NCI-H1694 treated with DMSO at 0.1 percent for 48 hours (cell line): Measurements from ENCODE around the gene ZNF358.

ENCODE experiments used
- DNase-seq: peaks from one replicate; lab custom pipeline; 2025; lab: John Stamatoyannopoulos, UW

Gene ZNF358

DNA sequence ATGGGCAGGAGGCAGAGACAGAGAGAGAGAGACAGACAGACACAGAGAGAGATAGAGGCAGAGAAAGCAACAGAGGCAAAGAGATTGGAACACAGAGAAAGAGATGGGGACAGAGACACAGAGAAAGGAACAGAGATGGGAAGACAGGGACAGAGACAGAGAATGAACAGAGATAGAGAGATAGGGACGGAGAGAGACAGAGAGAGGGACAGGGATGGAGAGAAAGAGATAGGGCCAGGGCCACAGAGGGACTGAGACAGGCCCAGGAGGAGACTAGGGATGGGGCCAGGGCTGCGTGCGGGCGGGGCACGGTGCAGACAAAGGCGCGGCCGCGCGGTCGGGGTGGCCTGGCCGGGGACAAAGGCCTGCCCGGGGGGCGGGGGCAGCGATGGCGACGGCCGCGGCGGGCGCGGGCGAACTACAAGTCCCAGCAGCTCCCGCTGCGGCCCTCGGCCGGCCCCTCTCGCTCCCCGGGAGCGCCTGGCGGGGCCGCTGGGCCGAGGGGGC, at the start of gene ZNF358:
Gene ZNF358 (plus strand): TSS at position 459 of the 507 bp plus-strand sequence. CDS start 3,140 bp downstream, outside the sequence.
- DNase-seq: no peak

DNA sequence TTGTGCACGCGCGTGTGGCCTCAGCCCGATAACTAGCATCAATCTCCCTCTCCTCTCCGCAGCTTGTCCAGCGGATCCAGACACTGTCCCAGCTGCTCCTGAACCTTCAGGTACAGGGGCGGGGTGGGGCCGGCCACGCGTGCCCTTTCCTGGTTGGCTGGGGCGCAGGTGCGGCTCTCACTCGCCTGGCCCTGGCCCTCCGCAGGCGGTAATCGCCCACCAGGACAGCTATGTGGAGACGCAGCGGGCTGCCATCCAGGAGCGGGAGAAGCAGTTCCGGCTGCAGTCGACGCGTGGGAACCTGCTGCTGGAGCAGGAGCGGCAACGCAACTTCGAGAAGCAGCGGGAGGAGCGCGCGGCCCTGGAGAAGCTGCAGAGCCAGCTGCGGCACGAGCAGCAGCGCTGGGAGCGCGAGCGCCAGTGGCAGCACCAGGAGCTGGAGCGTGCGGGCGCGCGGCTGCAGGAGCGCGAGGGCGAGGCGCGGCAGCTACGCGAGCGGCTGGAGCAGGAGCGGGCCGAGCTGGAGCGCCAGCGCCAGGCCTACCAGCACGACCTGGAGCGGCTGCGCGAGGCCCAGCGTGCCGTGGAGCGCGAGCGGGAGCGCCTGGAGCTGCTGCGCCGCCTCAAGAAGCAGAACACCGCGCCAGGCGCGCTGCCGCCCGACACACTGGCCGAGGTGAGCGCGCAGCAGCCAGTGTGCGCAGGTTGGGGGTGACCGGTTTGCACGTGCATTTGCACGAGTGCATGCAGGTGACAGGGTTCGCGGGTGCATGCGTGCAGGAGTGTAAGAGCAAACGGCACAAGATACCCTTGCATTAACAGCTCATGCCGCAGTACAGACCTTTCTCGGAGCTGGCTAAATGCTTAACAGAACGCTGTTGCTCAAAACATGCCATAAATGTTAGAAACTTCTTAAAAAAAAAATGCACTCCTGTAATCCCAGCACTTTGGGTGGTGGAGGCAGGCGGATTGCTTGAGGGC, 48.6 kb upstream of the ZNF358 start:
- no peak for DNase-seq

GRCh38 chr19:7468840-7469239, 47.1 kb upstream of the ZNF358 start:
- DNase-seq: no peak

GRCh38 chr19:7469669-7470285, 46.1 kb upstream of the ZNF358 start:
- DNase-seq: no peak

GRCh38 chr19:7470540-7471305, 45.2 kb upstream of the ZNF358 start:
- DNase-seq: no peak

DNA sequence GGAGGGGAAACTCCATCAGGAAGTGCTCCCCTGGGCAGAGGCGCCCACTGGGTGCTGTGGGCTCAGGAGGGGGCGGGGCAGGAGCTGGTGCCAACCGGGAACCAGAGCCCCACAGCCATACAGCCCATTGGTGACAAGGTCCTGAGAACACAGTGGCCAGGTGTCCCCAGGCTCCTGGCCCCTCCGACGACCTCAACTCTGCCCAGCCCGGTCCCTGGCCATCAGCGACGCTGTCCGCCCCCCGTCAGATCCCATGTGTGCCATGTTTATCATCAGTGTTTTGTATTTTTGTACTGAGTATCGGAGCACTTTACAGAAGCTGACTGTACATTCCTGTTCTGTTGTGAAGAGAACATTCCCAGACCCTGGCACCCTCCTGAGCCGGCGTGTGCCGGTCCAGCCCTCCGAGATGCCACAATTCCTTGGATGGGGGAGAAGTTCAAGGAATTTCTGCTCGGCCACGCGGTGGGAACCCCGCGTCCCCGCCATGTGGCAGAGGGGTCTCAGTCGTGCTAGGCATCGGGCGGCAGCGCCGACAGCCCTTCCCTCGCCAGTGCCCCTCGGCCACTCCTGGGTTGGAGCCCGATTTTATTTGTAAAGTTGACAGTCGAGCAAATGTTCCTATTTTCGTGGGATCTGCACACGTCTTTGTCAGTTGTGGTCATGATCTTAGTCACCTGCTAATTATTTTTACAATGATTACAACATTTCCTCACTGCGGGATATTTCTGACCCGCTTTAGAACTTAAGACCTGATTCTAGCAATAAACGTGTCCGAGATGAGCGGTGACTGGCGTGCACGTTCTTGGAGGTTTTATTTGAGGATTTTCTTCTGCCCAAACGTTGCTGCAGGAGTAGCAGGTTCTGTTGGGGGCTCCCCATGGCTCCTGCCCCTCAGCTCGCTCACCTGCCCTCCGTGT, 43.9 kb upstream of the ZNF358 start:
- DNase-seq: no peak

DNA sequence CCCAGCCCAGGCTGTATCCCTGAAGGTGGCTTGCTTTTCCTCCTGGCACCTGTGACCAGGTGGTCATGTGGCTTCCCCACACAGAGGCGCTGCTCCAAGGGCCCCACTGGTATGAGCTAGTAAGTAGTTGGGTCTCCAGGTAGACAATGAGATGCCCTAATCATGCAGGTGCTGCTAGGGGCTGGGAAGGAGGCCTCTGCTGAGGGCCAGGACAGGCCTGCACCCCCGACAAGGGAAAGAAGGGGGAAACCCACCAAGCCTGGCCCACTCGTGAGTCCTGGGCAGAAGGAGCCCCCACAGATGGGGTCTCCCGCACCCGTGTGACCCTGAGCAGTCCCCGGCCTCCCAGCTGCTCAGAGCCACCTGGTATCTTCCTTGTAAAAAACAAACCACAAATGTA, 40.2 kb upstream of the ZNF358 start:
- no peak for DNase-seq

- no peak for DNase-seq
Measured at GRCh38 chr19:7476241-7476640, 39.7 kb upstream of the ZNF358 start.

DNA sequence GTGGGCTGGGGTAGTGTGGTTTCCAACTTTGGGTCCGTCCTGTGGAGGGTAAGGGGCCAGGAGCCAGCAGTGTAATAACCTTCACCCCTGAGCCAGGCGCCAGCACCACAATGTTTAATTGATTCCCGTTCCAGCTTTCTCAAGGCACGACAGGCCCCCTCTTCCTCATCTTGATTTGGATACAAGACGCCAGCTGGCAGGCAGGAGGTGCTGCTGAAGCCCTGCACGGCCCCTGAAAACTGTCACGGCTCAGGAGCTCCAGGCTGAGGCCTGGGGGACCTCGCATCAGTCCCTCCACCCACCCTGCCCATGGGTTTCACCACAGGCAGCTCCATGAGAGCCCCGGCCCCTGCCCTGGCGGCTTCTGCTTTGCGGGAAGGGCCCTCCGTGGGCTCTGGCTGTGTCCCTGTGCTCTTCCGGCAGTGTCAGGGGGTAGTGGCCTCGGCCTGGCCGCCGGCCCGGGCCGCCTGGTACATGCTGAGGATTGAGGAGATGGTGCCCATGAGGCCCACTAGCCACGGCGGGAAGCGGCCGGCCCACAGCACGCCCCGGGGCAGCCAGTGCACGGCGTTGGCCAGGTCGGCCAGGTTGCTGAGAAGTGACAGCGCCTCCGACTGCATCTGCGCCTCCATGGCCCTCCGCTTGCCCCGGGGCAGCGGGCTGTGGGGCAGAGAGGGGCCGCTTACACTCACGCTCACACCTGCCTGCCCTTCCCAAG, 39.0 kb upstream of the ZNF358 start:
- no peak for DNase-seq

- DNase-seq: no peak
Measured at GRCh38 chr19:7477758-7478157, 38.1 kb upstream of the ZNF358 start.

GRCh38 chr19:7478173-7478842, 37.6 kb upstream of the ZNF358 start:
- DNase-seq: no peak

DNA sequence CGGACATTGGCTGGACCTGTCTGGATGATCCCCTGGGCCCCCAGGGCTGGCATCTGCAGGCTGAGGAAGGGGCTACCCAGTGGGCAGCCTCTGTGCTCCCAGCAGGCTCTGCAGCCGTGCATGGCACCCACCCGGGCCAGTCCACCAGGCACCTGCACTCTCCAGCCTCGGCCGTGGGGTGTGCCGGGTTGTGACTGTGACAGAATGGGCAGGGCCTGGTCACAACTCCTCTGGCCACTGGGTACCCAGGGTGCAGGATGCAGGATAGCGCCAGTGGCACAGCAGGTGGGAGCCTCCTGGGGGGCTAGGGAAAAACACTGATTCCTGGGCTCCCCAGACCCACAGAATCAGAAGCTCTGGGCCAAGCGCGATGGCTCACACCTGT, 37.1 kb upstream of the ZNF358 start:
- no peak for DNase-seq

GRCh38 chr19:7480222-7480969, 35.5 kb upstream of the ZNF358 start:
- DNase-seq: no peak

DNA sequence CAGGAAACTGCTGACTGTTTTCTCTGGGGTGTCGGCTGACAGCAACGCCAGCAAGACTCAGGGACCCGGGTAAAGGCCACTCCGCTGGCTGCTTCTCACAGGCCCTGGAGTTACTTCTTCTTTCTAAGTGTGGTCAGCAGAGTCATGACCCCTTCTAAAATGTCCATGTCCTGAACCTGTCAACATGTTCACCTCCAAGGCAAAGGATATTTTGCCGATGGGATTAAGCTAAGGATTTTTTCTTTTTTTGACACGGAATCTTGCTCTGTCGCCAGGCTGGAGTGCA, 35.0 kb upstream of the ZNF358 start:
- DNase-seq: no peak

- no peak for DNase-seq
Measured at GRCh38 chr19:7482584-7483439, 33.1 kb upstream of the ZNF358 start.

GRCh38 chr19:7483720-7484201, 32.1 kb upstream of the ZNF358 start:
- DNase-seq: no peak

GRCh38 chr19:7486923-7487322, 29.0 kb upstream of the ZNF358 start:
- no peak for DNase-seq

DNA sequence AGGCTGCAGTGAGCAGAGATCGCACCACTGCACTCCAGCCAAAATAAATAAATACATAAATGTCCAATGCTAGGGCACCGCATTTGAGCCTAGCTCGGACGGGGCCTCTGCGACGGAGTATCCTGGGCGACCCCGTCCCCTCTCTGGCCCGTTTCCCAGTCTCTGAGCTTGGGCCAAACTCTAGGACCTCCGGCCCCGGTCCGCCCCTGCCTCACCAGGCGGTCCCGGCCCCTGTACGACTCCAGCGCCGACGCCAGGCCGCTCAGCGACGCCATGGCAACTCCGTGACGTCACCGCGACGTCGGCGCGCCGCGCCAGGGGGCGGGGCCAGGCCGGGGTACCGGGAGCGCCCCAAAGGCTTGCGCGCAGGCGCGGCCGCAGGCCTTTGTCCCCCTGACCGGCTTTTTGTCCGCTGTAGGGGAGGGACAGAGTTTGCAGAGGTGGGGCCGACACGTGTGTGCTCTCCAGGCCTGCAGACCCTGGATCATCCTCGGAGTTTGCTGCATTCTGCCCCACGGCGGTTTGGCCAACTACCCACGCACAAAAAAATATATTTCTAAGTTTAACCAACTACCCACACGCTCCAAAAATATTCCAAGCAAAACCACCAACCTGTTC, 27.1 kb upstream of the ZNF358 start, which contains the start of gene PEX11G:
Gene PEX11G (minus strand): TSS at position 300 of the 618 bp plus-strand sequence. CDS start 25 bp downstream, at position 275.
- DNase-seq: no peak
